Activated CD4-positive, alpha-beta T cell treated with anti-CD3 and anti-CD28 coated beads for 36 hours (primary cell): ENCODE measurements around the gene PDZRN4. TPM values are rescaled to one million over a fixed set of nuclear protein-coding genes. Genes with fewer than 3 reads are reported as not detected.
"Not testable (repeated sequence)": the region's sequence is repeated elsewhere in the genome, so short reads cannot be mapped to it uniquely, and the experiment has no call there.

Experiments
- ATAC-seq: fragments of 200-7000 bp; cut with Tn5 transposase; one replicate; pipeline ENCODE4 v1.10.0; 2021; ENCODE audit warnings: mild to moderate bottlenecking, moderate library complexity
- CTCF ChIA-PET: fragments of 350-600 bp; sonication (Branson Sonifier 250); formaldehyde crosslinking; loops from one replicate; lab custom pipeline; 2021; ENCODE audit warnings: antibody characterized with exemption; lab: Charles Lee
- POLR2A ChIA-PET: fragments of 350-600 bp; sonication (Branson Sonifier 250); formaldehyde crosslinking; loops from one replicate; lab custom pipeline; 2021; ENCODE audit warnings: antibody characterized with exemption, inconsistent platforms; lab: Charles Lee
- DNase-seq: peaks from one replicate; pipeline ENCODE4 v3.0.0-alpha.2; 2020
- H3K27ac Mint-ChIP-seq: one replicate; pipeline ENCODE4 v1.8.0; 2021; ENCODE audit warnings: mixed read lengths
- H3K27me3 Mint-ChIP-seq: one replicate; pipeline ENCODE4 v1.8.0; 2021; ENCODE audit warnings: mixed read lengths
- H3K36me3 Mint-ChIP-seq: one replicate; pipeline ENCODE4 v1.8.0; 2021; ENCODE audit warnings: low read depth, mixed read lengths
- H3K4me1 Mint-ChIP-seq: one replicate; pipeline ENCODE4 v1.8.0; 2021; ENCODE audit warnings: mixed read lengths
- H3K4me3 Mint-ChIP-seq: one replicate; pipeline ENCODE4 v1.8.0; 2021; ENCODE audit warnings: mild to moderate bottlenecking, moderate library complexity, mixed read lengths
- H3K9me3 Mint-ChIP-seq: one replicate; pipeline ENCODE4 v1.8.0; 2021; ENCODE audit warnings: low read depth, mixed read lengths
- intact Hi-C, 2 experiments: fragments of 100-400 bp; cut with DNase I in 1 of 2; cut with micrococcal nuclease in 1 of 2; formaldehyde crosslinking; loops; one replicate each; pipeline versions ENCODE4 v1.14.2 to v1.15.1; 2022 to 2024; cut with DNase I, micrococcal nuclease
- total RNA-seq, 2 experiments: library from RNA; stranded (reverse); gene quantifications; one replicate each; pipeline ENCODE4 v1.2.3, GENCODE V29; 2021

PDZRN4 gene
- not detected for total RNA-seq

GRCh38 chr12:41188058-41188840, at the start of gene PDZRN4:
PDZRN4 (plus strand) TSS chr12:41188320.
- CTCF ChIA-PET, result interaction anchor here (0.7 kb wide), 1 partner anchor 1502 kb away, joined by 3 read pairs; no protein-coding TSS in a partner anchor
- intact Hi-C loops, result no loop called here
- Mint-ChIP-seq H3K4me3 (no peak within 1 kb of the TSS), H3K9me3 (no peaks in the 10 kb centered on the region), H3K36me3 (no peaks in the 10 kb centered on the region), H3K27me3 (peaks cover 31% of the 10 kb centered on the region), H3K27ac (no peak within 1 kb of the TSS), H3K4me1 (peaks cover 2% of the 10 kb centered on the region)
- DNase-seq (peak; percentile 7), ATAC-seq (no peak)
- POLR2A ChIA-PET, result no interaction called here

DNA sequence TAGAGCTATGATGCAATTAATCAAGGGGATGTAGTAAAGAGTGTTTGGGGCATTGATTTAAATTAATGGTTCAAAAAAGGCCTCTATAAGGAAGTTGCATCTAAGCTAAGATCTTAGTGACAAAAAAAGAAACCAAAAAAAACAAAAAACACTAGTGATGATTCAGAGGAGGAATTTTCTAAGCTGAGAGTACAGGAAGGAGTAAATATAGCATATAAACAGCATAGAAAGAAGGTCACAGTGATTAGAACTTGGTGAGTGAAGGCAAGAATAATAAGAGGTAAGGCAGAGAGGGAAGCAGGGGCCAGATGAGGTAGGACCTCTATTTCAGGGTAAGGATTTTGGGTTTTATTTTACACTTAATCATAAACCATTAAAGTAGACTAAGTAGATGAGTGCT, 48.0 kb upstream of the PDZRN4 start:
- Mint-ChIP-seq H3K36me3 (no peaks in the 10 kb centered on the region), H3K9me3 (peaks cover 3% of the 10 kb centered on the region), H3K27ac (no peak overlapping the region), H3K4me3 (no peak overlapping the region), H3K4me1 (peaks cover 2% of the 10 kb centered on the region), H3K27me3 (no peaks in the 10 kb centered on the region)
- intact Hi-C loops, result no loop called here
- CTCF ChIA-PET, result no interaction called here
- no peak for DNase-seq
- no peak for ATAC-seq
- POLR2A ChIA-PET, result no interaction called here

DNA sequence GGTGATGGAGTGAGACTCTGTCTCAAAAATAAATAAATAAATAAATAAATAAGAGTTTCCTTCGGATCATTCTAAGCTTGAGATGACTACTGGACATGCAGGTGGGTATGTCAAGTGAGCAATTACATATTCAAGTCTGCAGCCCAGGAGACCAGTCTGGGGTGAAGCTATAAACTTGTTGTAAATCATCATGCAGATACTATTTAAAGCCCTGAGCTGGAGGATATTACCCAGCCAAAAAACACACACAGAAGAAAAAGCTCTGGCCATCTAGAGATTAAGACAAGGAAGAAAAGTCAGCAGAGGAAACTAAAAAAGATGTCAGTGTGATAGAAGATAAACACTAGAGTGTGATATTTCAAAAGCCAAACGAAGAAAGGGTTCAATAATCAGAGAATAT, 47.0 kb upstream of the PDZRN4 start:
- Mint-ChIP-seq H3K9me3 (peaks cover 3% of the 10 kb centered on the region), H3K4me3 (no peak overlapping the region), H3K36me3 (no peaks in the 10 kb centered on the region), H3K4me1 (peaks cover 2% of the 10 kb centered on the region), H3K27me3 (no peaks in the 10 kb centered on the region), H3K27ac (no peak overlapping the region)
- POLR2A ChIA-PET, result no interaction called here
- intact Hi-C loops, result no loop called here
- no peak for DNase-seq
- CTCF ChIA-PET, result no interaction called here
- ATAC-seq, result no peak

DNA sequence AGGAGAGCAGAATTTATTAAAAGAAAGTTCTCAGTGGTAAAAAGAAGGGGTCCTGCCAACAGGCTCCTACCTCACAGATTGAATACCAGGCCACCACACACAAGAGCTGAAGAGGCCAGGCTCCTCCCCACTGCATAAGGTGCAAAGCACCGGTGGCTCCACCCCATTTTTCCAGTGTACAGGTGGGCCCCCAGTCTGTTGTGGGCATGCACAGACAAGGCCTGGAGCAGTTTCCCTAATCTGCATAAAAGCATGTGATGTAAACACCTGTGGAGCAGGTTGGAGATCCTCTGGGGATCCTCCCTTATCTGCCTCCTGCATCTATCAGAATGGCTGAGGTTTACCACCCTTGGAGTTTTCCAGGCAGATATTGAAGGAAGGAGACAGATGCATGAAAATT, 45.7 kb upstream of the PDZRN4 start:
- CTCF ChIA-PET, result no interaction called here
- Mint-ChIP-seq H3K36me3 (no peaks in the 10 kb centered on the region), H3K4me1 (peaks cover 2% of the 10 kb centered on the region), H3K9me3 (peaks cover 3% of the 10 kb centered on the region), H3K4me3 (no peak overlapping the region), H3K27me3 (no peaks in the 10 kb centered on the region), H3K27ac (no peak overlapping the region)
- DNase-seq, result no peak
- intact Hi-C loops, result no loop called here
- POLR2A ChIA-PET, result no interaction called here
- ATAC-seq, result no peak

DNA sequence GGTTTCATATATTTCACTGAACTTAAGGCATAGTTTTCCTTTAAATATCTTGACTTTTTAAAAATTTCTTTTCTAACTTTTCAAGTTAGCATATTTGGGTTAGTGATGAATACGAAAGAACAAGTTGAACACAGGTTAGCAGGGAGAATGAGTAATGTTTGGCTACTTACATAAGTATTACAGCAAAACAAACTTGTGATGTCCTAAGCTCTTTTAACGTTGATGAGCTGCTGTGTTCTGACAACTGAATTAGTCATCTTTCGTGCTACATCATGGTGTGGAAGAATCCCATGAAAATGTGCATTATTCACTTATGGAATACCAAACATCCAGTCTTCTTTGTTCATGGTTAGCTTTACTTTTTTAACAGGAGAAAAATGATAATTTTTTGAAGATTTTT, 36.3 kb upstream of the PDZRN4 start:
- Mint-ChIP-seq H3K4me1 (no peaks in the 10 kb centered on the region), H3K36me3 (no peaks in the 10 kb centered on the region), H3K9me3 (no peaks in the 10 kb centered on the region), H3K4me3 (no peak overlapping the region), H3K27ac (no peak overlapping the region), H3K27me3 (no peaks in the 10 kb centered on the region)
- DNase-seq (no peak), ATAC-seq (no peak)
- intact Hi-C loops, result no loop called here
- ChIA-PET POLR2A (no interaction called here), CTCF (interaction anchor here (1.6 kb wide), 1 partner anchor 18 kb away, joined by 4 read pairs; no protein-coding TSS in a partner anchor)

DNA sequence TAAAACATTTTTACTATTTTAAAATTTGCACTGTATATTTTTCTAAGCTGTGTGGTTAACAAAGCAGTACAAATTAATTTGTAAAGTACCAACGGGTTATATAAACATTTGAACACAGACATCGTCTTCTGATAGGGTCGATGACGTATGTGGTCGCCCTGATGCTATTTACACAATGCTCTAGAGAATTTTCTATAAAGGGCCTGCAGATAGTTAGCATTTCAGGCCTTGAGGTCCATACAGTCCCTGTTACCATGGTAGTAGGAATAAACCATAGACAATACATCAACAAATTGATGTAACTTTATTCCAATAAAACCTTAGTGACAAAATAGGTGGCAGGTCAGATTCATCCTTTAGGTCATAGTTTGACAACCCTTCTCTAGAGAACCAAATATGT, 25.7 kb upstream of the PDZRN4 start:
- intact Hi-C loops, result no loop called here
- no peaks in the 10 kb centered on the region for H3K27me3 Mint-ChIP-seq
- ATAC-seq, result no peak
- ChIA-PET CTCF (no interaction called here), POLR2A (no interaction called here)
- H3K4me1 Mint-ChIP-seq, result no peaks in the 10 kb centered on the region
- H3K9me3 Mint-ChIP-seq, result peaks cover 2% of the 10 kb centered on the region
- no peak for DNase-seq
- no peaks in the 10 kb centered on the region for H3K36me3 Mint-ChIP-seq
- no peak overlapping the region for H3K4me3 Mint-ChIP-seq
- H3K27ac Mint-ChIP-seq, result no peak overlapping the region

DNA sequence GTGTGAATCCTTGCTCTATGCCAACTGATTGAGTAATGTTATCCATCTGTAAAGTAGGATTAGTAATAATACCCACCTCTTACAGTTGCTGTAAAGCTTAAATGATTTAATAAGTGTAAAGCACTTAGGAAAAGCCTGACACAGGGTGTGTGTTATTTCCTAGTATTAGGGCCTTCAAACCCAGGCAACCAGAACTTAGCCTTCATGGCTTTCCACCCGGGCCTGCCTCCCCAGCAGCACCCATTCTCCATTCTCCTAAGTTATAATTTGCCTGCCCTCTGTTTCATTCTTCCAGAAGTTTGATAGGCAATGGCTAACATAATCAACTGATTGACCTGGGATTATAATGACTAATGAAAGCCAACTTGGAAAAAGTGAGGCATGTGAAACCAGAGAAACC, 20.4 kb upstream of the PDZRN4 start:
- H3K27me3 Mint-ChIP-seq, result no peaks in the 10 kb centered on the region
- ChIA-PET POLR2A (no interaction called here), CTCF (no interaction called here)
- ATAC-seq, result no peak
- no peak for DNase-seq
- H3K9me3 Mint-ChIP-seq, result no peaks in the 10 kb centered on the region
- intact Hi-C loops, result no loop called here
- no peak overlapping the region for H3K4me3 Mint-ChIP-seq
- no peak overlapping the region for H3K27ac Mint-ChIP-seq
- no peaks in the 10 kb centered on the region for H3K4me1 Mint-ChIP-seq
- H3K36me3 Mint-ChIP-seq, result no peaks in the 10 kb centered on the region

DNA sequence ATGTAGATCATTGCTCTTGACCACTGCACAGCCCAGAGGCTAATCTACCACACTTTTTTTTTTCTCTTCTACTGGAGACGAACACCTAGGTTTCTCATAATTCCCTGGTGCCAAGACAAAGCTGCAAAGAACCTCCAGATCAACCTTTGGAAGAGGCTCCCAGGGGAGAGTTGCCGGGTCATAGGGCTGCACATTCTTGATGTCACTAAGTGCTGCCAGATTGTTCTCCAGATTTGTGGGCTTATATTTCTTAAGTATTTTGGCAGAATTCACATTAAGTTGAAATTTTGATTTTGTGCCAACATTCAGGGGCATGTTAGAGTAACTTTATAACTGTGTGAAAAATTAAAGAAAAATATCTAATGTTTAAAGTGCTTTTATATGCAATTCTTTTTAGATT, 13.5 kb upstream of the PDZRN4 start:
- DNase-seq (no peak), ATAC-seq (no peak)
- POLR2A ChIA-PET, result no interaction called here
- H3K4me1 Mint-ChIP-seq, result no peaks in the 10 kb centered on the region
- no peaks in the 10 kb centered on the region for H3K36me3 Mint-ChIP-seq
- H3K9me3 Mint-ChIP-seq, result no peaks in the 10 kb centered on the region
- H3K27ac Mint-ChIP-seq, result no peak overlapping the region
- H3K4me3 Mint-ChIP-seq, result no peak overlapping the region
- CTCF ChIA-PET, result no interaction called here
- intact Hi-C loops, result no loop called here
- no peaks in the 10 kb centered on the region for H3K27me3 Mint-ChIP-seq

DNA sequence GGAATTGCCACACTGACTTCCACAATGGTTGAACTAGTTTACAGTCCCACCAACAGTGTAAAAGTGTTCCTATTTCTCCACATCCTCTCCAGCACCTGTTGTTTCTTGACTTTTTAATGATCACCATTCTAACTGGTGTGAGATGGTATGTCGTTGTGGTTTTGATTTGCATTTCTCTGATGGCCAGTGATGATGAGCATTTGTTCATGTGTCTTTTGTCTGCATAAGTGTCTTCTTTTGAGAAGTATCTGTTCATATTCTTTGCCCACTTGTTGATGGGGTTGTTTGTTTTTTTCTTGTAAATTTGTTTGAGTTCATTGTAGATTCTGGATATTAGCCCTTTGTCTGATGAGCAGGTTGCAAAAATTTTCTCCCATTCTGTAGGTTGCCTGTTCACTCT, 8.6 kb upstream of the PDZRN4 start:
- H3K27me3 Mint-ChIP-seq, H3K27ac Mint-ChIP-seq, intact Hi-C loops, H3K36me3 Mint-ChIP-seq, CTCF ChIA-PET, H3K9me3 Mint-ChIP-seq, H3K4me1 Mint-ChIP-seq, POLR2A ChIA-PET, ATAC-seq, DNase-seq, H3K4me3 Mint-ChIP-seq: not testable (repeated sequence)

GRCh38 chr12:41184864-41185263, 3.3 kb upstream of the PDZRN4 start:
- H3K36me3 Mint-ChIP-seq, result no peaks in the 10 kb centered on the region
- ATAC-seq (no peak), DNase-seq (no peak)
- H3K4me1 Mint-ChIP-seq, result peaks cover 2% of the 10 kb centered on the region
- intact Hi-C loops, result no loop called here
- no peak overlapping the region for H3K4me3 Mint-ChIP-seq
- CTCF ChIA-PET, result no interaction called here
- H3K9me3 Mint-ChIP-seq, result no peaks in the 10 kb centered on the region
- POLR2A ChIA-PET, result no interaction called here
- no peak overlapping the region for H3K27ac Mint-ChIP-seq
- H3K27me3 Mint-ChIP-seq, result peaks cover 24% of the 10 kb centered on the region

GRCh38 chr12:41186026-41186425, 2.1 kb upstream of the PDZRN4 start:
- Mint-ChIP-seq H3K4me1 (peaks cover 2% of the 10 kb centered on the region), H3K27ac (no peak overlapping the region), H3K9me3 (no peaks in the 10 kb centered on the region), H3K27me3 (peaks cover 31% of the 10 kb centered on the region), H3K36me3 (no peaks in the 10 kb centered on the region), H3K4me3 (no peak overlapping the region)
- intact Hi-C loops, result no loop called here
- ChIA-PET POLR2A (no interaction called here), CTCF (no interaction called here)
- ATAC-seq, result no peak
- no peak for DNase-seq

- ChIA-PET POLR2A (no interaction called here), CTCF (no interaction called here)
- Mint-ChIP-seq H3K4me1 (peaks cover 2% of the 10 kb centered on the region), H3K9me3 (no peaks in the 10 kb centered on the region), H3K36me3 (no peaks in the 10 kb centered on the region), H3K4me3 (no peak overlapping the region), H3K27ac (no peak overlapping the region), H3K27me3 (peaks cover 31% of the 10 kb centered on the region)
- ATAC-seq (no peak), DNase-seq (peak; percentile 7)
- intact Hi-C loops, result no loop called here
Measured at GRCh38 chr12:41188841-41189394, 798 bp downstream of the PDZRN4 start.
